MM.1S (cell line): Measurements from ENCODE around the gene STRA6.

Experiments
- DNase-seq: peaks from one replicate; pipeline ENCODE4 v3.0.0-alpha.2; 2015
- H2AFZ ChIP-seq: fragments of 300-600 bp; sonication (generic); 2 replicates; pipeline ENCODE4 v1.6.0; 2016; ENCODE audit warnings: antibody characterized with exemption, low read length
- H3F3A ChIP-seq: fragments of 300-600 bp; sonication (generic); 2 replicates; pipeline ENCODE4 v1.6.1; 2016; ENCODE audit warnings: mild to moderate bottlenecking, antibody characterized with exemption, low read length, moderate library complexity, mixed read lengths; ENCODE audit not compliant: insufficient read depth
- H3K27ac ChIP-seq: fragments of 300-600 bp; sonication (generic); 2 replicates; pipeline ENCODE4 v1.5.1; 2016; ENCODE audit warnings: mild to moderate bottlenecking, low read length
- H3K27me3 ChIP-seq: fragments of 300-600 bp; sonication (generic); replicated peaks from 2 replicates; pipeline ENCODE4 v1.6.0; 2016; ENCODE audit warnings: low read length; ENCODE audit not compliant: insufficient read depth
- H3K36me3 ChIP-seq: fragments of 300-600 bp; sonication (generic); replicated peaks from 2 replicates; pipeline ENCODE4 v1.6.1; 2016; ENCODE audit warnings: mild to moderate bottlenecking, low read length, mixed read lengths; ENCODE audit not compliant: insufficient read depth
- H3K4me1 ChIP-seq: fragments of 300-600 bp; sonication (generic); 2 replicates; pipeline ENCODE4 v1.6.1; 2016; ENCODE audit warnings: low read length, mixed read lengths
- H3K4me2 ChIP-seq: fragments of 300-600 bp; sonication (generic); 2 replicates; pipeline ENCODE4 v1.6.0; 2016; ENCODE audit warnings: low read depth, low read length
- H3K4me3 ChIP-seq: fragments of 300-600 bp; sonication (generic); 2 replicates; pipeline ENCODE4 v1.5.1; 2016; ENCODE audit warnings: low read length, mixed read lengths
- H3K79me2 ChIP-seq: fragments of 300-600 bp; sonication (generic); 2 replicates; pipeline ENCODE4 v1.6.1; 2016; ENCODE audit warnings: mixed run types, low read length, mixed read lengths
- H3K9ac ChIP-seq: fragments of 300-600 bp; sonication (generic); 2 replicates; pipeline ENCODE4 v1.6.1; 2016; ENCODE audit warnings: low read length, mixed read lengths
- H3K9me2 ChIP-seq: fragments of 300-600 bp; sonication (generic); replicated peaks from 2 replicates; pipeline ENCODE4 v1.6.1; 2016; ENCODE audit warnings: mild to moderate bottlenecking, low read length, mixed read lengths; ENCODE audit not compliant: insufficient read depth
- H3K9me3 ChIP-seq: fragments of 300-600 bp; sonication (generic); replicated peaks from 2 replicates; pipeline ENCODE4 v1.6.1; 2016; ENCODE audit warnings: mild to moderate bottlenecking, low read length, mixed read lengths; ENCODE audit not compliant: insufficient read depth
- H4K20me1 ChIP-seq: fragments of 300-600 bp; sonication (generic); 2 replicates; pipeline ENCODE4 v1.6.1; 2016; ENCODE audit warnings: mild to moderate bottlenecking, low read length, moderate library complexity, mixed read lengths; ENCODE audit not compliant: insufficient read depth
- CTCF ChIP-seq: fragments of 300-600 bp; sonication (generic); IDR thresholded peaks from 2 replicates; pipeline ENCODE4 v1.5.1; 2016; ENCODE audit warnings: antibody characterized with exemption, low read length, mixed read lengths
- EZH2 ChIP-seq: fragments of 300-600 bp; sonication (generic); optimal IDR thresholded peaks from 2 replicates; pipeline ENCODE3; 2017; ENCODE audit warnings: low read depth, mild to moderate bottlenecking, antibody characterized with exemption, low read length, mixed read lengths
- EZH2phosphoT487 ChIP-seq: fragments of 300-600 bp; sonication (generic); IDR thresholded peaks from 2 replicates; pipeline ENCODE4 v1.6.1; 2018; ENCODE audit warnings: antibody characterized with exemption, low read length

STRA6 gene

GRCh38 chr15:74138642-74139041 is 63.9 kb downstream of the STRA6 start:
- Histone ChIP-seq H4K20me1 (no peaks in the 10 kb centered on the region), H3K36me3 (no peaks in the 10 kb centered on the region), H3K9me2 (no peaks in the 10 kb centered on the region), H3K4me1 (no peaks in the 10 kb centered on the region), H3K27ac (no peak overlapping the region), H3K9me3 (no peaks in the 10 kb centered on the region), H3K4me3 (no peak overlapping the region), H3F3A (no peaks in the 10 kb centered on the region), H3K79me2 (no peaks in the 10 kb centered on the region), H2AFZ (no peak overlapping the region), H3K9ac (no peak overlapping the region), H3K27me3 (peaks cover 20% of the 10 kb centered on the region), H3K4me2 (no peak overlapping the region)
- no peak for DNase-seq
- TF ChIP-seq CTCF (no peak), EZH2 (no peak), EZH2phosphoT487 (no peak)

- Histone ChIP-seq H3K27ac (no peak overlapping the region), H3K9me3 (no peaks in the 10 kb centered on the region), H3K36me3 (no peaks in the 10 kb centered on the region), H3F3A (no peaks in the 10 kb centered on the region), H3K4me2 (no peak overlapping the region), H3K4me3 (no peak overlapping the region), H3K9me2 (no peaks in the 10 kb centered on the region), H4K20me1 (no peaks in the 10 kb centered on the region), H3K4me1 (no peaks in the 10 kb centered on the region), H3K27me3 (peaks cover 21% of the 10 kb centered on the region), H3K79me2 (no peaks in the 10 kb centered on the region), H3K9ac (no peak overlapping the region), H2AFZ (no peak overlapping the region)
- TF ChIP-seq CTCF (no peak), EZH2phosphoT487 (no peak), EZH2 (no peak)
- no peak for DNase-seq
Observed at GRCh38 chr15:74137537-74137894, 65.1 kb downstream of the STRA6 start.

- no peak overlapping the region for H3K4me3 ChIP-seq
- H3K9ac ChIP-seq, result no peak overlapping the region
- H2AFZ ChIP-seq, result no peak overlapping the region
- no peaks in the 10 kb centered on the region for H3F3A ChIP-seq
- no peaks in the 10 kb centered on the region for H4K20me1 ChIP-seq
- no peaks in the 10 kb centered on the region for H3K9me2 ChIP-seq
- H3K27me3 ChIP-seq, result peaks cover 24% of the 10 kb centered on the region
- H3K4me1 ChIP-seq, result no peaks in the 10 kb centered on the region
- no peaks in the 10 kb centered on the region for H3K9me3 ChIP-seq
- no peaks in the 10 kb centered on the region for H3K36me3 ChIP-seq
- no peak overlapping the region for H3K27ac ChIP-seq
- H3K79me2 ChIP-seq, result no peaks in the 10 kb centered on the region
- DNase-seq, result no peak
- no peak for TF ChIP-seq EZH2phosphoT487
- TF ChIP-seq EZH2, result no peak
- no peak for TF ChIP-seq CTCF
- no peak overlapping the region for H3K4me2 ChIP-seq
Observed at GRCh38 chr15:74136814-74137536, 65.6 kb downstream of the STRA6 start.
